ENCODE measurements around the gene TLE6. TPM values are rescaled to one million over a fixed set of nuclear protein-coding genes. Genes with fewer than 3 reads are reported as not detected.

TLE6 gene
- total and polyA plus RNA-seq, 2 of the 13 experiments (the other 11 are each of a cell fraction or from before 2014, with no cell fraction given): 0.24 to 5.5 TPM

DNA sequence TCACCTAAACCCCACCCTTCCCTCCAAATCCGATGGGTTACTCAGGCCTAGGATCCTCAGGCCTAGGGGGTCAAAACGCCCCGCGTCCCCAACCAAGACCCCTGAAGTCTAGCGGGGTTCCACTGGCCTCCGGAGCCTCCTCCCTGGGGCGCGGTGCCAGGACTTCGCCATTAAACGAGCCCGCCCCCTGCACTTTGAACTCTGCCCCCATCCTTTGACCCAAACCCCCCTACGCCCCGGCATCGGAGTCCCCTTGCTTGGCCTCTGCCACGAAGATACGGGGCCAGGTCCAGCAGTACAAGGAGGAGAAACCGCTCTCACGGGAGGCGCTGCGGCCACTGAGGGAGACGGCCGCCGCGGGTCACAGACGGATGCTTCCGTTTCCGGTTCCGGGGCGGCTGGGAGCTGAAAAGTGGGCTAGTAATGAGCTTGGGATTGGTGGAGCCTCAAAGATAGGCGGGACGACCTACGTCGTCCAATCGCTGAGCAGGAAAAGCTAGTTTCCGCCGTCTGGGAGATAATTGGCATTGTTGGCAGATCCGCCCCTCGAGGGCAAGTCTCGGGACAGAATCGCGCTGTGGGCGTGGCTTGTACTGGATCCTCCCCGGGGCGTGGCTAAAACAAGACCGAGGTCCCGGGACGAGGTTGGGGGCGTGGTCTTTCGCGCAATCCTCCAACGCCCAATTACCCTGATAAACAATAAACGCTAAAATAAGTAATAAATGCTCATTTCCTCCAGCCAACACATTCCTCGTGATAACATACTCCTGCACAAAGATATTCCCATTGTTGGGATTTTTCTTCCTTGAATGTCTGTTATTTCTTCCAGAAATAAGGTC is 26.9 kb upstream of the TLE6 start (continued):
- TF ChIP-seq ZNF646 (CRISPR knock-in tag; IDR thresholded peaks at IDR 0.05) (no peak), ISL2 (CRISPR knock-in tag; IDR thresholded peaks at IDR 0.05) (no peak), ARNTL (CRISPR knock-in tag; IDR thresholded peaks at IDR 0.05) (0 out of 2 replicates have a peak, but pooled peaks have one; percentile 50), ELF1 (CRISPR knock-in tag; IDR thresholded peaks at IDR 0.05) (peak; percentile 87), GPN1 (CRISPR knock-in tag; IDR thresholded peaks at IDR 0.05; ENCODE audit: borderline replicate concordance) (no peak), SRSF4 (IDR thresholded peaks at IDR 0.05; ENCODE audit: low read depth, low read length, poor library complexity, severe bottlenecking) (no peak), NR3C1 (CRISPR knock-in tag; IDR thresholded peaks at IDR 0.05) (no peak), ZNF251 (CRISPR knock-in tag; IDR thresholded peaks at IDR 0.05) (no peak), ZNF432 (CRISPR knock-in tag; IDR thresholded peaks at IDR 0.05; ENCODE audit: borderline replicate concordance) (no peak), POLR2AphosphoS5 (IDR thresholded peaks at IDR 0.05; ENCODE audit: low read depth, low read length) (peak; percentile 97), SMAD3 (CRISPR knock-in tag; IDR thresholded peaks at IDR 0.05) (no peak), ZNF678 (CRISPR knock-in tag; IDR thresholded peaks at IDR 0.05) (no peak), KDM3A (CRISPR knock-in tag; IDR thresholded peaks at IDR 0.05; ENCODE audit: low read depth) (no peak), NCOR1 (IDR thresholded peaks at IDR 0.05; ENCODE audit: borderline replicate concordance, low read length) (peak; percentile 95), KDM2A (CRISPR knock-in tag; IDR thresholded peaks at IDR 0.05; ENCODE audit: borderline replicate concordance, low read depth) (peak; percentile 81), ZNF468 (CRISPR knock-in tag; IDR thresholded peaks at IDR 0.05) (no peak)
- TF ChIP-seq, protein P1, sequence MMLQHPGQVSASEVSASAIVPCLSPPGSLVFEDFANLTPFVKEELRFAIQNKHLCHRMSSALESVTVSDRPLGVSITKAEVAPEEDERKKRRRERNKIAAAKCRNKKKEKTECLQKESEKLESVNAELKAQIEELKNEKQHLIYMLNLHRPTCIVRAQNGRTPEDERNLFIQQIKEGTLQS (CRISPR knock-in tag; IDR thresholded peaks at IDR 0.05): peak; percentile 5; the same call in 1 of the 2 replicates
- TF ChIP-seq, protein P2, sequence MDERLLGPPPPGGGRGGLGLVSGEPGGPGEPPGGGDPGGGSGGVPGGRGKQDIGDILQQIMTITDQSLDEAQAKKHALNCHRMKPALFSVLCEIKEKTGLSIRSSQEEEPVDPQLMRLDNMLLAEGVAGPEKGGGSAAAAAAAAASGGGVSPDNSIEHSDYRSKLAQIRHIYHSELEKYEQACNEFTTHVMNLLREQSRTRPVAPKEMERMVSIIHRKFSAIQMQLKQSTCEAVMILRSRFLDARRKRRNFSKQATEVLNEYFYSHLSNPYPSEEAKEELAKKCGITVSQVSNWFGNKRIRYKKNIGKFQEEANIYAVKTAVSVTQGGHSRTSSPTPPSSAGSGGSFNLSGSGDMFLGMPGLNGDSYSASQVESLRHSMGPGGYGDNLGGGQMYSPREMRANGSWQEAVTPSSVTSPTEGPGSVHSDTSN (CRISPR knock-in tag; IDR thresholded peaks at IDR 0.05): peak; percentile 77
- TF ChIP-seq, protein P3, sequence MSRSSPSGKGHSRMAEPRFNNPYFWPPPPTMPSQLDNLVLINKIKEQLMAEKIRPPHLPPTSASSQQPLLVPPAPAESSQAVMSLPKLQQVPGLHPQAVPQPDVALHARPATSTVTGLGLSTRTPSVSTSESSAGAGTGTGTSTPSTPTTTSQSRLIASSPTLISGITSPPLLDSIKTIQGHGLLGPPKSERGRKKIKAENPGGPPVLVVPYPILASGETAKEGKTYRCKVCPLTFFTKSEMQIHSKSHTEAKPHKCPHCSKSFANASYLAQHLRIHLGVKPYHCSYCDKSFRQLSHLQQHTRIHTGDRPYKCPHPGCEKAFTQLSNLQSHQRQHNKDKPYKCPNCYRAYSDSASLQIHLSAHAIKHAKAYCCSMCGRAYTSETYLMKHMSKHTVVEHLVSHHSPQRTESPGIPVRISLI (CRISPR knock-in tag; IDR thresholded peaks at IDR 0.05; ENCODE audit: borderline replicate concordance): no peak

Data from HepG2 (cell line).